ENCODE measurements around the gene NEURL1. TPM values are rescaled to one million over a fixed set of nuclear protein-coding genes. Genes with fewer than 3 reads are reported as not detected.

NEURL1 gene
- total and polyA plus RNA-seq, 10 of the 15 experiments (the other 5 are each of a cell fraction or from before 2014, with no cell fraction given): 0.02 to 0.05 (median 0.05) TPM; not detected in 6

DNA sequence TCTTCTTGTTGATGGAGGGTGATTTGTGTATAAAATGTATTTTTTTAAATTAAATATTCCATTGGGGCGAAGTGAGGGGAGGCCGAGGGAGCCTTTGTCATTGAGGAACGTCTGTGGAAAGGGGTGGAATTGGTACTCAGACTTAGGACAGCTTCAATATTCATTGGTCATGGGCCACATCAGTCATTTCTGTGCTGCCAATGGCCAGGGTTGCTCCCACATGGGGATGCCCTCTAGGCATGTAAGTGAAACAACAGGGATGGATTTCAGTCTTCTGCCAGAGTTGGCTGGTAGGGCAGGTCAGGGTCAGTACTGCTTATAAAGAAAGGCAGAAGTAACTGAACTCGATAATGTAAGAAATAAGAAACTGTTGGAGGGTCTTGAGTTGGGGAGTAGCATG, 47.2 kb downstream of the NEURL1 start:
- Histone ChIP-seq H3K27me3 (replicated peaks in 1 of 2; ENCODE audit: control insufficient read depth in 2 of 2, insufficient read depth in 2 of 2, low read length in 1 of 2) (peaks cover 0 to 2% of the 10 kb centered on the region in 2 experiments; a peak in 2 of 4 replicates), H3K4me2 (ENCODE audit: control insufficient read depth, insufficient read depth) (no peak overlapping the region), H3K4me1 (ENCODE audit: control insufficient read depth, insufficient read depth, low read length) (peaks cover 11% of the 10 kb centered on the region), H3K9ac (ENCODE audit: control insufficient read depth, insufficient read depth, low read length) (no peak overlapping the region), H4K20me1 (ENCODE audit: control insufficient read depth, insufficient read depth) (no peaks in the 10 kb centered on the region), H3K27ac (ENCODE audit: control insufficient read depth, insufficient read depth) (no peak overlapping the region), H3K4me3 (no peak overlapping the region), H3K9me3 (replicated peaks; ENCODE audit: control insufficient read depth, insufficient read depth, low read length) (no peaks in the 10 kb centered on the region), H3K36me3 (ENCODE audit: control insufficient read depth in 2 of 2, insufficient read depth in 2 of 2, low read length in 1 of 2) (no peaks in the 10 kb centered on the region), H2AFZ (ENCODE audit: control insufficient read depth, low read depth, low read length) (no peak overlapping the region), H3K79me2 (ENCODE audit: control insufficient read depth, insufficient read depth, low read length) (no peaks in the 10 kb centered on the region)
- ChIA-PET CTCF (interaction anchor here (1.1 kb wide), 1 partner anchor 13 kb away, joined by 3 read pairs; no protein-coding TSS in a partner anchor), POLR2A (no interaction called here), SMC1A (ENCODE audit: uncharacterized antibody, unreplicated experiment) (no interaction called here), RAD21 (ENCODE audit: unreplicated experiment) (no interaction called here)
- DNase-seq (ENCODE audit: low read depth, low spot score): no peak
- 51% methylated on average over 4 of the region's 4 CpGs for WGBS (ENCODE audit: insufficient coverage, insufficient replicate concordance, low lambda C conversion rate, missing lambda C conversion rate)
- intact Hi-C loops (cut with micrococcal nuclease; ENCODE audit: unreplicated experiment) (no loop called here), in situ Hi-C loops (cut with MboI) (no loop called here)
- ATAC-seq: no peak
- TF ChIP-seq, protein P1, sequence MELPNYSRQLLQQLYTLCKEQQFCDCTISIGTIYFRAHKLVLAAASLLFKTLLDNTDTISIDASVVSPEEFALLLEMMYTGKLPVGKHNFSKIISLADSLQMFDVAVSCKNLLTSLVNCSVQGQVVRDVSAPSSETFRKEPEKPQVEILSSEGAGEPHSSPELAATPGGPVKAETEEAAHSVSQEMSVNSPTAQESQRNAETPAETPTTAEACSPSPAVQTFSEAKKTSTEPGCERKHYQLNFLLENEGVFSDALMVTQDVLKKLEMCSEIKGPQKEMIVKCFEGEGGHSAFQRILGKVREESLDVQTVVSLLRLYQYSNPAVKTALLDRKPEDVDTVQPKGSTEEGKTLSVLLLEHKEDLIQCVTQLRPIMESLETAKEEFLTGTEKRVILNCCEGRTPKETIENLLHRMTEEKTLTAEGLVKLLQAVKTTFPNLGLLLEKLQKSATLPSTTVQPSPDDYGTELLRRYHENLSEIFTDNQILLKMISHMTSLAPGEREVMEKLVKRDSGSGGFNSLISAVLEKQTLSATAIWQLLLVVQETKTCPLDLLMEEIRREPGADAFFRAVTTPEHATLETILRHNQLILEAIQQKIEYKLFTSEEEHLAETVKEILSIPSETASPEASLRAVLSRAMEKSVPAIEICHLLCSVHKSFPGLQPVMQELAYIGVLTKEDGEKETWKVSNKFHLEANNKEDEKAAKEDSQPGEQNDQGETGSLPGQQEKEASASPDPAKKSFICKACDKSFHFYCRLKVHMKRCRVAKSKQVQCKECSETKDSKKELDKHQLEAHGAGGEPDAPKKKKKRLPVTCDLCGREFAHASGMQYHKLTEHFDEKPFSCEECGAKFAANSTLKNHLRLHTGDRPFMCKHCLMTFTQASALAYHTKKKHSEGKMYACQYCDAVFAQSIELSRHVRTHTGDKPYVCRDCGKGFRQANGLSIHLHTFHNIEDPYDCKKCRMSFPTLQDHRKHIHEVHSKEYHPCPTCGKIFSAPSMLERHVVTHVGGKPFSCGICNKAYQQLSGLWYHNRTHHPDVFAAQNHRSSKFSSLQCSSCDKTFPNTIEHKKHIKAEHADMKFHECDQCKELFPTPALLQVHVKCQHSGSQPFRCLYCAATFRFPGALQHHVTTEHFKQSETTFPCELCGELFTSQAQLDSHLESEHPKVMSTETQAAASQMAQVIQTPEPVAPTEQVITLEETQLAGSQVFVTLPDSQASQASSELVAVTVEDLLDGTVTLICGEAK (IDR thresholded peaks at IDR 0.05; ENCODE audit: borderline replicate concordance): no peak
- TF ChIP-seq, protein P2, sequence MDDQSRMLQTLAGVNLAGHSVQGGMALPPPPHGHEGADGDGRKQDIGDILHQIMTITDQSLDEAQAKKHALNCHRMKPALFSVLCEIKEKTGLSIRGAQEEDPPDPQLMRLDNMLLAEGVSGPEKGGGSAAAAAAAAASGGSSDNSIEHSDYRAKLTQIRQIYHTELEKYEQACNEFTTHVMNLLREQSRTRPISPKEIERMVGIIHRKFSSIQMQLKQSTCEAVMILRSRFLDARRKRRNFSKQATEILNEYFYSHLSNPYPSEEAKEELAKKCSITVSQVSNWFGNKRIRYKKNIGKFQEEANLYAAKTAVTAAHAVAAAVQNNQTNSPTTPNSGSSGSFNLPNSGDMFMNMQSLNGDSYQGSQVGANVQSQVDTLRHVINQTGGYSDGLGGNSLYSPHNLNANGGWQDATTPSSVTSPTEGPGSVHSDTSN (IDR thresholded peaks at IDR 0.05; ENCODE audit: insufficient replicate concordance, low read depth, low read length): peak; percentile 57
- TF ChIP-seq, protein P3, sequence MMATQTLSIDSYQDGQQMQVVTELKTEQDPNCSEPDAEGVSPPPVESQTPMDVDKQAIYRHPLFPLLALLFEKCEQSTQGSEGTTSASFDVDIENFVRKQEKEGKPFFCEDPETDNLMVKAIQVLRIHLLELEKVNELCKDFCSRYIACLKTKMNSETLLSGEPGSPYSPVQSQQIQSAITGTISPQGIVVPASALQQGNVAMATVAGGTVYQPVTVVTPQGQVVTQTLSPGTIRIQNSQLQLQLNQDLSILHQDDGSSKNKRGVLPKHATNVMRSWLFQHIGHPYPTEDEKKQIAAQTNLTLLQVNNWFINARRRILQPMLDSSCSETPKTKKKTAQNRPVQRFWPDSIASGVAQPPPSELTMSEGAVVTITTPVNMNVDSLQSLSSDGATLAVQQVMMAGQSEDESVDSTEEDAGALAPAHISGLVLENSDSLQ (IDR thresholded peaks at IDR 0.05): peak; percentile 62; the same call in 1 of the 2 replicates
- TF ChIP-seq RAD21 (IDR thresholded peaks at IDR 0.05; ENCODE audit: insufficient read depth, low read depth, low read length): no peak
- TF ChIP-seq TCF3 (IDR thresholded peaks at IDR 0.05; ENCODE audit: borderline replicate concordance, insufficient read depth, low read depth, low read length): no peak
- TF ChIP-seq SMC3 (IDR thresholded peaks at IDR 0.05; ENCODE audit: borderline replicate concordance, low read length): no peak
- no peak for FAIRE-seq
- BruUV-seq (replicated peaks): no TSS peak

Measured in GM12878 (cell line).